H9 (cell line): ENCODE data around the gene ADORA1. TPM values are rescaled to one million over a fixed set of nuclear protein-coding genes. Genes with fewer than 3 reads are reported as not detected.
A peak's percentile ranks its signal among the peaks of the same experiment; 100 is the strongest.

Source experiments
- DNase-seq: peaks from one replicate; pipeline ENCODE4 v3.0.0-alpha.2; 2017
- H2AFZ ChIP-seq: one replicate; pipeline ENCODE4 v1.6.1; 2013; ENCODE audit warnings: mild to moderate bottlenecking, low read length, control low read depth, moderate library complexity
- H2AK5ac ChIP-seq: 2 replicates; pipeline ENCODE4 v1.6.1; 2013; ENCODE audit warnings: low read length, control low read depth, mixed read lengths; ENCODE audit not compliant: insufficient read length
- H2BK120ac ChIP-seq: one replicate; pipeline ENCODE4 v1.6.1; 2013; ENCODE audit warnings: low read depth, mild to moderate bottlenecking, low read length, control low read depth, inconsistent platforms; ENCODE audit not compliant: poor library complexity, severe bottlenecking
- H2BK12ac ChIP-seq: 2 replicates; pipeline ENCODE4 v1.6.1; 2013; ENCODE audit warnings: low read length, control low read depth, mixed read lengths, low read depth; ENCODE audit not compliant: insufficient read length
- H2BK15ac ChIP-seq: 2 replicates; pipeline ENCODE4 v1.6.1; 2013; ENCODE audit warnings: low read depth, low read length, control low read depth
- H2BK20ac ChIP-seq: one replicate; pipeline ENCODE4 v1.6.1; 2013; ENCODE audit warnings: low read depth, mild to moderate bottlenecking, low read length, control low read depth, inconsistent platforms; ENCODE audit not compliant: poor library complexity, severe bottlenecking
- H2BK5ac ChIP-seq: 2 replicates; pipeline ENCODE4 v1.6.1; 2013; ENCODE audit warnings: low read length, control low read depth, mixed read lengths; ENCODE audit not compliant: insufficient read length
- H3K14ac ChIP-seq: 2 replicates; pipeline ENCODE4 v1.6.1; 2013; ENCODE audit warnings: low read length, control low read depth; ENCODE audit not compliant: insufficient read depth
- H3K18ac ChIP-seq: 2 replicates; pipeline ENCODE4 v1.6.1; 2013; ENCODE audit warnings: low read depth, mild to moderate bottlenecking, mixed read lengths, low read length, control low read depth; ENCODE audit not compliant: insufficient read length
- H3K23ac ChIP-seq: 2 replicates; pipeline ENCODE4 v1.6.1; 2013; ENCODE audit warnings: low read length, control low read depth, mixed read lengths, low read depth; ENCODE audit not compliant: insufficient read length
- H3K23me2 ChIP-seq: 2 replicates; pipeline ENCODE4 v1.6.1; 2013; ENCODE audit warnings: low read depth, mild to moderate bottlenecking, mixed read lengths, low read length, control low read depth; ENCODE audit not compliant: insufficient read length, poor library complexity, severe bottlenecking
- H3K27ac ChIP-seq: 2 replicates; pipeline ENCODE4 v1.5.1; 2013; ENCODE audit warnings: low read length, control low read depth, mixed read lengths, low read depth; ENCODE audit not compliant: insufficient read length
- H3K27me3 ChIP-seq: 2 replicates; pipeline ENCODE4 v1.6.1; 2013; ENCODE audit warnings: low read length, control low read depth, inconsistent platforms; ENCODE audit not compliant: insufficient read depth
- H3K4ac ChIP-seq: 2 replicates; pipeline ENCODE4 v1.6.1; 2013; ENCODE audit warnings: low read depth, mild to moderate bottlenecking, control low read depth, inconsistent platforms, low read length, moderate library complexity
- H3K4me1 ChIP-seq: 2 replicates; pipeline ENCODE4 v1.6.1; 2013; ENCODE audit warnings: low read length, control low read depth, inconsistent platforms; ENCODE audit not compliant: insufficient read depth
- H3K4me2 ChIP-seq: 2 replicates; pipeline ENCODE4 v1.6.1; 2013; ENCODE audit warnings: low read length, control low read depth, mixed read lengths; ENCODE audit not compliant: insufficient read length, insufficient read depth
- H3K56ac ChIP-seq: 2 replicates; pipeline ENCODE4 v1.6.1; 2013; ENCODE audit warnings: low read depth, mild to moderate bottlenecking, mixed read lengths, low read length, control low read depth; ENCODE audit not compliant: insufficient read length
- H3K79me1 ChIP-seq: 2 replicates; pipeline ENCODE4 v1.6.1; 2013; ENCODE audit warnings: low read depth, mild to moderate bottlenecking, moderate library complexity, low read length, control low read depth, inconsistent platforms; ENCODE audit not compliant: insufficient read depth, poor library complexity, severe bottlenecking
- H3K79me2 ChIP-seq: 2 replicates; pipeline ENCODE4 v1.6.1; 2013; ENCODE audit warnings: low read length, control low read depth, inconsistent platforms; ENCODE audit not compliant: insufficient read depth
- H3K9ac ChIP-seq: 2 replicates; pipeline ENCODE4 v1.6.1; 2013; ENCODE audit warnings: low read length, control low read depth, mixed read lengths; ENCODE audit not compliant: insufficient read length; ENCODE audit errors: extremely low read depth
- H3K9me3 ChIP-seq: one replicate; pipeline ENCODE4 v1.6.1; 2013; ENCODE audit warnings: low read depth, low read length, inconsistent platforms; ENCODE audit not compliant: control insufficient read depth
- H3T11ph ChIP-seq: one replicate; pipeline ENCODE4 v1.6.1; 2013; ENCODE audit warnings: mild to moderate bottlenecking, low read length, control low read depth, inconsistent platforms
- H4K20me1 ChIP-seq: one replicate; pipeline ENCODE4 v1.6.1; 2013; ENCODE audit not compliant: control insufficient read depth, insufficient read length, insufficient read depth
- H4K5ac ChIP-seq: 2 replicates; pipeline ENCODE4 v1.6.1; 2013; ENCODE audit warnings: low read depth, mild to moderate bottlenecking, mixed read lengths, low read length, control low read depth; ENCODE audit not compliant: insufficient read length
- H4K8ac ChIP-seq: replicated peaks from 2 replicates; pipeline ENCODE4 v1.6.1; 2013; ENCODE audit warnings: low read length, control low read depth, mixed read lengths, low read depth; ENCODE audit not compliant: insufficient read length
- H4K91ac ChIP-seq: 2 replicates; pipeline ENCODE4 v1.6.1; 2013; ENCODE audit warnings: low read depth, mild to moderate bottlenecking, moderate library complexity, mixed read lengths, low read length, control low read depth; ENCODE audit not compliant: insufficient read length
- H3K27ac Mint-ChIP-seq, 3 experiments: 2 replicates in 2 of 3; 3 replicates in 1 of 3; pipeline ENCODE4 v1.8.0; 2020 to 2021; ENCODE audit warnings: mixed read lengths in 3 of 3, mild to moderate bottlenecking in 1 of 3, moderate library complexity in 1 of 3
- H3K27me3 Mint-ChIP-seq: 2 replicates; pipeline ENCODE4 v1.8.0; 2021; ENCODE audit warnings: low read depth, mild to moderate bottlenecking, moderate library complexity, mixed read lengths
- H3K36me3 Mint-ChIP-seq, 3 experiments: 2 replicates in 2 of 3; 3 replicates in 1 of 3; pipeline ENCODE4 v1.8.0; 2020 to 2021; ENCODE audit warnings: low read depth in 3 of 3, mixed read lengths in 3 of 3; ENCODE audit not compliant: insufficient read depth in 1 of 3
- H3K4me1 Mint-ChIP-seq, 2 experiments: 2 replicates each; pipeline ENCODE4 v1.8.0; 2020; ENCODE audit warnings: mixed read lengths in 2 of 2
- H3K4me3 Mint-ChIP-seq, 2 experiments: 2 replicates in 1 of 2; 3 replicates in 1 of 2; pipeline ENCODE4 v1.8.0; 2020 to 2021; ENCODE audit warnings: mild to moderate bottlenecking in 2 of 2, mixed read lengths in 2 of 2, moderate library complexity in 1 of 2
- H3K9me3 Mint-ChIP-seq, 2 experiments: 2 replicates in 1 of 2; 3 replicates in 1 of 2; pipeline ENCODE4 v1.8.0; 2020; ENCODE audit warnings: mild to moderate bottlenecking in 2 of 2, mixed read lengths in 2 of 2, moderate library complexity in 1 of 2
- CTCF ChIP-seq: fragments of 200-600 bp; sonication (generic); conservative IDR thresholded peaks from 3 replicates; pipeline ENCODE4 v1.8.0; 2021; ENCODE audit warnings: antibody characterized with exemption, mild to moderate bottlenecking
- WGBS: extraction: QIAGEN DNeasy Blood & Tissue Kit; methylation state at CpG from one replicate; pipeline ENCODE4 v1.1.7; 2013; ENCODE audit warnings: missing lambda C conversion rate, low lambda C conversion rate, mixed read lengths; ENCODE audit not compliant: insufficient read length; ENCODE audit errors: extremely low coverage; 5-methylcytosine and 5-hydroxymethylcytosine counted together
- total RNA-seq: library from RNA; stranded (reverse); gene quantifications from 2 replicates; pipeline ENCODE4 v1.2.1, GENCODE V29; 2021

The ADORA1 gene
- total RNA-seq, 1 experiment from 2014 or later, result 1.3 TPM

DNA sequence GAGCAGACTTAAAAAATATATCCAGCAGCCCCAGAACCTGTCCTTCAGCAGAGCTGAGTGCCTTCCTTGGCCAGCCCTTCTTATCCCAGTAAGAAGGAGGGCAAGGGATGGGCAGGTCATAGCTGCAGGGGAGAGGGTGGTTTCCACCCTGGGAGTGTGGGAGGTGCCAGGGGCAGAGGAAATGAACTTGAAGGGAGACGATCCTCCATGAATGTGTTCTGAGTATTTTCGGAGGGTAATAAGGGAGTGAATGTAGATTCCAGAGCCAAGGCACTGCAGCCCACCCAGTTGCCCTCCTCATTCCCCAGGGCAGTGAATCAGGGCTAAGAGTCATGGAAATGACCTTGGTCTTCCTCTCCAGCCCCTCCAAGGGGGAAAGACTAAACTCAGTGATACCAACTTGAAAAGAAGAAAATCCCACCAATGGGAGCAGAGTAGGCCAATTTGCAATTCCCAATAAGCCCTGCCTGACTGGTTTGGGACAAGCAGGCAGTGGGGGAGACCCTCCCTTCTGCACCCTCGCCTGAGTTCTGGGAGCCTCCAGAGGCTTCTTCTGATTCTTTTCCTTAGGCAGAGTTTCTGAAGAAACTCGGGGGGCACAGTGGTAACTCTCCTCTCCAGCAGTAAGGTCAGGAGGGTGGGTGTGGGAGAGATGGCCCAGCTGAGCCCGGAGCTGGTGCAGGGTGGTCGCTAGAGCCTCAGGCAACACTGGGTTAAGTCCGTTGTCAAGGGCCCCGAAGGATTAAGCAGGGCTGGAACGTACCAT is 45.9 kb upstream of the ADORA1 start:
- H3K4me1 ChIP-seq, result peaks cover 9% of the 10 kb centered on the region
- no peak overlapping the region for H3K23ac ChIP-seq
- H2BK15ac ChIP-seq, result no peak overlapping the region
- Mint-ChIP-seq H3K9me3 (no peaks in the 10 kb centered on the region), H3K4me1 (peaks cover 31 to 41% of the 10 kb centered on the region in 2 experiments), H3K4me3 (peak overlapping the region in 1 of 2 experiments; percentile 51; a peak in 2 of 5 replicates), H3K36me3 (no peaks in the 10 kb centered on the region), H3K27me3 (no peaks in the 10 kb centered on the region), H3K27ac (peak overlapping the region in 1 of 3 experiments; percentile 83; a peak in 2 of 7 replicates)
- no peaks in the 10 kb centered on the region for H3K79me1 ChIP-seq
- no peak overlapping the region for H4K8ac ChIP-seq
- H3K18ac ChIP-seq, result no peak overlapping the region
- H3K4me2 ChIP-seq, result no peak overlapping the region
- no peaks in the 10 kb centered on the region for H3K9me3 ChIP-seq
- no peak for TF ChIP-seq CTCF
- no peak overlapping the region for H4K5ac ChIP-seq
- no peaks in the 10 kb centered on the region for H3K79me2 ChIP-seq
- no peak overlapping the region for H2AK5ac ChIP-seq
- no peak overlapping the region for H3K27ac ChIP-seq
- no peak overlapping the region for H2BK5ac ChIP-seq
- WGBS, result no CpG with 5 or more reads among the region's 9 CpGs
- H2BK20ac ChIP-seq, result no peak overlapping the region
- peak; percentile 36 for DNase-seq
- no peak overlapping the region for H3K4ac ChIP-seq
- H2AFZ ChIP-seq, result no peak overlapping the region
- H3K27me3 ChIP-seq, result no peaks in the 10 kb centered on the region; the same call in 1 of the 2 replicates
- H2BK12ac ChIP-seq, result no peak overlapping the region
- H2BK120ac ChIP-seq, result no peak overlapping the region
- no peaks in the 10 kb centered on the region for H4K20me1 ChIP-seq
- H3K23me2 ChIP-seq, result no peaks in the 10 kb centered on the region
- H3K9ac ChIP-seq, result no peak overlapping the region
- H3K56ac ChIP-seq, result no peak overlapping the region
- H3T11ph ChIP-seq, result no peak overlapping the region
- no peak overlapping the region for H4K91ac ChIP-seq
- H3K14ac ChIP-seq, result no peak overlapping the region
